Lower leg skin (tissue), 3 donors: ENCODE results near the gene UBE4B.

Experiments
- POLR2A ChIP-seq, 2 donors: fragments of 450-650 bp; IDR thresholded peaks; one replicate each; pipeline ENCODE4 v1.6.1; 2016 to 2017; ENCODE audit warnings: antibody characterized with exemption in 2 of 2, mild to moderate bottlenecking in 1 of 2, moderate library complexity in 1 of 2
- TF ChIP-seq, protein P1 (sequence below), 3 donors: fragments of 450-650 bp; IDR thresholded peaks; one replicate each; pipeline ENCODE4 v1.5.1; 2016; ENCODE audit warnings: antibody characterized with exemption in 3 of 3, mild to moderate bottlenecking in 3 of 3, moderate library complexity in 2 of 3

DNA sequence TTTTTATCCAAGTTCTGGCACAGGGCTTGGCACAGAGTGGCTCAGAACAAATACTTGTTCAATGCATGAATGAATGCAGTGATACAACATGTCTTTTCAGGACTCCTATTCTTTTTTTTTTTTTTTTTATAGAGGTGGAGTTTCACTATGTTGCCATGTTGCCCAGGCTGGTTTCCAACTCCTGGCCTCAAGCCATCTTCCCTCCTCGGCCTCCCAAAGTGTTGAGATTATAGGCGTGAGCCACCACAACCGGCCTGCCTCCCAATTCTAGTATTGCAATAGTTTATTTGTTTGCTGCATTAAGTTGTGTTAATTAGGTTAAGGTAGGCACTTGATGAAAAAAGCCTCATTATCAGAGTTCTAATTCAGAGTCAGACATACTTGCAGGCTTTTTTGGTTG lies 17.9 kb downstream of the UBE4B start:
- TF ChIP-seq, protein P1, sequence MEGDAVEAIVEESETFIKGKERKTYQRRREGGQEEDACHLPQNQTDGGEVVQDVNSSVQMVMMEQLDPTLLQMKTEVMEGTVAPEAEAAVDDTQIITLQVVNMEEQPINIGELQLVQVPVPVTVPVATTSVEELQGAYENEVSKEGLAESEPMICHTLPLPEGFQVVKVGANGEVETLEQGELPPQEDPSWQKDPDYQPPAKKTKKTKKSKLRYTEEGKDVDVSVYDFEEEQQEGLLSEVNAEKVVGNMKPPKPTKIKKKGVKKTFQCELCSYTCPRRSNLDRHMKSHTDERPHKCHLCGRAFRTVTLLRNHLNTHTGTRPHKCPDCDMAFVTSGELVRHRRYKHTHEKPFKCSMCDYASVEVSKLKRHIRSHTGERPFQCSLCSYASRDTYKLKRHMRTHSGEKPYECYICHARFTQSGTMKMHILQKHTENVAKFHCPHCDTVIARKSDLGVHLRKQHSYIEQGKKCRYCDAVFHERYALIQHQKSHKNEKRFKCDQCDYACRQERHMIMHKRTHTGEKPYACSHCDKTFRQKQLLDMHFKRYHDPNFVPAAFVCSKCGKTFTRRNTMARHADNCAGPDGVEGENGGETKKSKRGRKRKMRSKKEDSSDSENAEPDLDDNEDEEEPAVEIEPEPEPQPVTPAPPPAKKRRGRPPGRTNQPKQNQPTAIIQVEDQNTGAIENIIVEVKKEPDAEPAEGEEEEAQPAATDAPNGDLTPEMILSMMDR (IDR thresholded peaks at IDR 0.05), result no peak
- no peak for TF ChIP-seq POLR2A (IDR thresholded peaks at IDR 0.05)
